Breast epithelium (tissue), 3 donors: ENCODE measurements around the gene NCS1.

Source experiments
- POLR2A ChIP-seq: fragments of 450-650 bp; IDR thresholded peaks from one replicate; pipeline ENCODE4 v1.6.1; 2016; ENCODE audit warnings: antibody characterized with exemption, mild to moderate bottlenecking, moderate library complexity
- POLR2AphosphoS5 ChIP-seq, 3 donors: sonication (generic); formaldehyde crosslinking; IDR thresholded peaks; one replicate each; pipeline ENCODE4 v1.6.1; 2017; ENCODE audit warnings: antibody characterized with exemption in 3 of 3
- TF ChIP-seq, protein P1 (sequence below), 3 donors: fragments of 450-650 bp; IDR thresholded peaks; one replicate each; pipeline ENCODE4 v1.5.1; 2016 to 2017; ENCODE audit warnings: antibody characterized with exemption in 3 of 3, mild to moderate bottlenecking in 3 of 3, moderate library complexity in 3 of 3

DNA sequence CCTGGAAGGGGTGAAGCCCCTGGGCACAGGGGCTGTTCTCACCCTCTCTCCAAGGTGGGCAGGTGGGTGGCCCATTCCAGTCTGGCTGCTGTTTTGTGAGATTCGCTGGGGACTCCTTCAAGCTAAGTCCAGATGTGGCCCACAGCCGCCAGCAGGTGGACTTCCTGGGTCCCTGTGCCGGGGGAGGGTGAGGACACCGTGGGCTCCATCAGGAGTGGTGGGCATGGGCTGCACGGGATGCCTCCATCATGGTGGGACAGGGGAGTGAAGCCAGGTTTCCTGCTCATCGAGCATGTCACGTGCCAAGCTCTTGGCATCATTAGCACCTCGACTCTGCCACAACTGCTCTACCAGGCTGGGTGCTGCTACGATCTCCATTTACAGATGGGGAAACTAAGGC, 1.8 kb downstream of the NCS1 start:
- TF ChIP-seq, protein P1, sequence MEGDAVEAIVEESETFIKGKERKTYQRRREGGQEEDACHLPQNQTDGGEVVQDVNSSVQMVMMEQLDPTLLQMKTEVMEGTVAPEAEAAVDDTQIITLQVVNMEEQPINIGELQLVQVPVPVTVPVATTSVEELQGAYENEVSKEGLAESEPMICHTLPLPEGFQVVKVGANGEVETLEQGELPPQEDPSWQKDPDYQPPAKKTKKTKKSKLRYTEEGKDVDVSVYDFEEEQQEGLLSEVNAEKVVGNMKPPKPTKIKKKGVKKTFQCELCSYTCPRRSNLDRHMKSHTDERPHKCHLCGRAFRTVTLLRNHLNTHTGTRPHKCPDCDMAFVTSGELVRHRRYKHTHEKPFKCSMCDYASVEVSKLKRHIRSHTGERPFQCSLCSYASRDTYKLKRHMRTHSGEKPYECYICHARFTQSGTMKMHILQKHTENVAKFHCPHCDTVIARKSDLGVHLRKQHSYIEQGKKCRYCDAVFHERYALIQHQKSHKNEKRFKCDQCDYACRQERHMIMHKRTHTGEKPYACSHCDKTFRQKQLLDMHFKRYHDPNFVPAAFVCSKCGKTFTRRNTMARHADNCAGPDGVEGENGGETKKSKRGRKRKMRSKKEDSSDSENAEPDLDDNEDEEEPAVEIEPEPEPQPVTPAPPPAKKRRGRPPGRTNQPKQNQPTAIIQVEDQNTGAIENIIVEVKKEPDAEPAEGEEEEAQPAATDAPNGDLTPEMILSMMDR (IDR thresholded peaks at IDR 0.05) = no peak
- TF ChIP-seq POLR2A = no peak
- TF ChIP-seq POLR2AphosphoS5 (IDR thresholded peaks at IDR 0.05) = no peak
